SK-N-SH treated with all-trans-retinoic acid at 6 μM for 48 hours (cell line): ENCODE measurements around the gene S100B.

Experiments used
- ARNTL ChIP-seq: fragments of 450-650 bp; formaldehyde crosslinking; IDR thresholded peaks from 2 replicates; pipeline ENCODE4 v1.5.0; 2020; ENCODE audit warnings: low read depth, mild to moderate bottlenecking, moderate library complexity, borderline replicate concordance
- CREB5 ChIP-seq: fragments of 250-450 bp; sonication (Bioruptor Pico); IDR thresholded peaks from 2 replicates; pipeline ENCODE4 v1.5.1; 2020; ENCODE audit warnings: low read depth, mild to moderate bottlenecking, moderate library complexity
- ESRRG ChIP-seq: fragments of 250-450 bp; sonication (Bioruptor Pico); IDR thresholded peaks from 2 replicates; pipeline ENCODE4 v1.6.1; 2021; ENCODE audit warnings: mild to moderate bottlenecking
- GLIS3 ChIP-seq: fragments of 250-450 bp; sonication (Bioruptor Pico); IDR thresholded peaks from 2 replicates; pipeline ENCODE4 v1.5.0; 2020; ENCODE audit warnings: mild to moderate bottlenecking, moderate library complexity
- ISL1 ChIP-seq: fragments of 250-450 bp; sonication (Bioruptor Pico); IDR thresholded peaks from 2 replicates; pipeline ENCODE4 v2.1.2; 2022; ENCODE audit warnings: mild to moderate bottlenecking, moderate library complexity
- PATZ1 ChIP-seq: fragments of 250-450 bp; sonication (Bioruptor Pico); IDR thresholded peaks from 2 replicates; pipeline ENCODE4 v1.8.0; 2020; ENCODE audit warnings: mild to moderate bottlenecking, moderate library complexity, borderline replicate concordance
- PPARA ChIP-seq: fragments of 250-450 bp; sonication (Bioruptor Pico); IDR thresholded peaks from 2 replicates; pipeline ENCODE4 v1.5.0; 2020; ENCODE audit warnings: mild to moderate bottlenecking, borderline replicate concordance
- SNAI2 ChIP-seq: fragments of 250-450 bp; sonication (Bioruptor Pico); IDR thresholded peaks from 2 replicates; pipeline ENCODE4 v1.5.0; 2020; ENCODE audit warnings: mild to moderate bottlenecking, moderate library complexity
- ZC3H10 ChIP-seq: fragments of 250-450 bp; sonication (Bioruptor Pico); IDR thresholded peaks from 2 replicates; pipeline ENCODE4 v1.5.1; 2021; ENCODE audit warnings: mild to moderate bottlenecking, moderate library complexity
- ZNF565 ChIP-seq: fragments of 450-650 bp; formaldehyde crosslinking; conservative IDR thresholded peaks from 2 replicates; pipeline ENCODE4 v1.5.0; 2020; ENCODE audit warnings: low read depth, mild to moderate bottlenecking, moderate library complexity
- ZNF8 ChIP-seq: fragments of 450-650 bp; formaldehyde crosslinking; IDR thresholded peaks from 2 replicates; pipeline ENCODE4 v1.5.0; 2020; ENCODE audit warnings: mild to moderate bottlenecking, moderate library complexity
- TF ChIP-seq, protein P1 (sequence below): fragments of 250-450 bp; sonication (Bioruptor Pico); IDR thresholded peaks from 2 replicates; pipeline ENCODE4 v1.5.0; 2020; ENCODE audit warnings: mild to moderate bottlenecking, moderate library complexity

DNA sequence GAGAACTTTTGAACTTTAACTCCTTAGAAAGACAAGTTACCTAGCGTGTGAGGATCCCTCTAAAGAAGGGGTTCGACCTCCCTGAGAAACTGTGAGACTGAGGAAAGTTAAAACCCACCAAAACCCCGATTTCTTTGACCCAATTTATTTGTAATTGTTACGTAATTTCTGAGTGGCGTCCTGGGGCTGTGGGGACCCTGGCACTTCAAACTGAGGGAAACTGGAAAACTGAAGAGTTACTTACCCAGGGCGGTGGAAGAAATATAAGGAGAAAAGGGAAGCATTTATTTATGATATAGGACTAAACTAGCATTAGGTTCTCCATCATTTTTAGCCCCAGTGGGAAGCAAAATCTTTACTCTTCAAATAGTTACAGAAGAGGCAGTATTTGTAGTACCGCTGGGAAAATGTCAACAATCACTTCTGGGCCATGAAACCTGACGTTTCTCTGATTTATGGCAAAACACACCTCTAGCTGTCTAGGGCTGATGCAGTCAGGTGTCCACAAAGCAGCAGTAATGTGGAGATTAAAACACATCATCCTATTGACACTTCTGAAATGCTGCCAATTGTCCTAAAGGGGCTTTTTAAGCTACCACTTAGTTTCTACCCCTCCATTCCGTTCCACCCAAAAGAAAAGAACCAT, 430 bp downstream of the S100B start:
- TF ChIP-seq GLIS3, result no peak
- TF ChIP-seq ARNTL (CRISPR knock-in tag), result no peak
- no peak for TF ChIP-seq ESRRG
- no peak for TF ChIP-seq ZNF565 (CRISPR knock-in tag)
- no peak for TF ChIP-seq CREB5 (CRISPR knock-in tag)
- TF ChIP-seq, protein P1, sequence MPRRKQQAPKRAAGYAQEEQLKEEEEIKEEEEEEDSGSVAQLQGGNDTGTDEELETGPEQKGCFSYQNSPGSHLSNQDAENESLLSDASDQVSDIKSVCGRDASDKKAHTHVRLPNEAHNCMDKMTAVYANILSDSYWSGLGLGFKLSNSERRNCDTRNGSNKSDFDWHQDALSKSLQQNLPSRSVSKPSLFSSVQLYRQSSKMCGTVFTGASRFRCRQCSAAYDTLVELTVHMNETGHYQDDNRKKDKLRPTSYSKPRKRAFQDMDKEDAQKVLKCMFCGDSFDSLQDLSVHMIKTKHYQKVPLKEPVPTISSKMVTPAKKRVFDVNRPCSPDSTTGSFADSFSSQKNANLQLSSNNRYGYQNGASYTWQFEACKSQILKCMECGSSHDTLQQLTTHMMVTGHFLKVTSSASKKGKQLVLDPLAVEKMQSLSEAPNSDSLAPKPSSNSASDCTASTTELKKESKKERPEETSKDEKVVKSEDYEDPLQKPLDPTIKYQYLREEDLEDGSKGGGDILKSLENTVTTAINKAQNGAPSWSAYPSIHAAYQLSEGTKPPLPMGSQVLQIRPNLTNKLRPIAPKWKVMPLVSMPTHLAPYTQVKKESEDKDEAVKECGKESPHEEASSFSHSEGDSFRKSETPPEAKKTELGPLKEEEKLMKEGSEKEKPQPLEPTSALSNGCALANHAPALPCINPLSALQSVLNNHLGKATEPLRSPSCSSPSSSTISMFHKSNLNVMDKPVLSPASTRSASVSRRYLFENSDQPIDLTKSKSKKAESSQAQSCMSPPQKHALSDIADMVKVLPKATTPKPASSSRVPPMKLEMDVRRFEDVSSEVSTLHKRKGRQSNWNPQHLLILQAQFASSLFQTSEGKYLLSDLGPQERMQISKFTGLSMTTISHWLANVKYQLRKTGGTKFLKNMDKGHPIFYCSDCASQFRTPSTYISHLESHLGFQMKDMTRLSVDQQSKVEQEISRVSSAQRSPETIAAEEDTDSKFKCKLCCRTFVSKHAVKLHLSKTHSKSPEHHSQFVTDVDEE (CRISPR knock-in tag), result no peak
- no peak for TF ChIP-seq PATZ1 (CRISPR knock-in tag)
- no peak for TF ChIP-seq ISL1 (CRISPR knock-in tag)
- TF ChIP-seq SNAI2 (CRISPR knock-in tag), result no peak
- TF ChIP-seq ZNF8 (CRISPR knock-in tag), result no peak
- no peak for TF ChIP-seq PPARA (CRISPR knock-in tag)
- no peak for TF ChIP-seq ZC3H10 (CRISPR knock-in tag)
